A549 (cell line): ENCODE results near the gene RPL37. TPM values are rescaled to one million over a fixed set of nuclear protein-coding genes. Genes with fewer than 3 reads are reported as not detected.
"Not testable (repeated sequence)": the region's sequence is repeated elsewhere in the genome, so short reads cannot be mapped to it uniquely, and the experiment has no call there.

ENCODE experiments used
- ATAC-seq, 2 experiments: fragments of 200-7000 bp in 1 of 2; fragments of >200 bp in 1 of 2; cut with Nextera tagmentation in 1 of 2; cut with Tn5 transposase in 1 of 2; 3 replicates each; pipeline versions ENCODE4 v1.8.0 to v1.9.1; 2018 to 2020; ENCODE audit warnings: mild to moderate bottlenecking in 1 of 2, moderate library complexity in 1 of 2
- CTCF ChIA-PET: fragments of 300-600 bp; sonication (Branson Sonifier 250); formaldehyde crosslinking; extraction: SDS; loops from one replicate; lab custom pipeline; 2021; ENCODE audit warnings: antibody characterized with exemption, inconsistent platforms; lab: Yijun Ruan, JAX
- POLR2A ChIA-PET: fragments of 350-600 bp; formaldehyde crosslinking; extraction: SDS; loops from one replicate; lab custom pipeline; 2021; ENCODE audit warnings: antibody characterized with exemption, inconsistent platforms; lab: Yijun Ruan, JAX
- DNase-seq, 2 experiments: peaks; one replicate each; pipeline versions ENCODE4 v3.0.0 to v3.0.0-alpha.2; 2011 to 2016; ENCODE audit warnings: low read depth in 1 of 2, low spot score in 1 of 2
- FAIRE-seq: peaks from 2 replicates; lab custom pipeline; 2011; peaks lifted over from hg19 to GRCh38; lab: Jason Lieb, UNC
- H3K27ac ChIP-seq, 2 experiments: fragments of >200 bp; sonication (Bioruptor Twin); formaldehyde crosslinking; 3 replicates each; pipeline ENCODE4 v1.5.1; 2016 to 2017
- H3K4me1 ChIP-seq: fragments of >200 bp; sonication (Bioruptor Twin); formaldehyde crosslinking; 3 replicates; pipeline ENCODE4 v1.6.1; 2016
- H3K4me2 ChIP-seq: fragments of >200 bp; sonication (Bioruptor Twin); formaldehyde crosslinking; 3 replicates; pipeline ENCODE4 v1.6.1; 2016
- H3K4me3 ChIP-seq: fragments of >200 bp; sonication (Bioruptor Twin); formaldehyde crosslinking; 3 replicates; pipeline ENCODE4 v1.5.1; 2016
- H3K9me3 ChIP-seq: fragments of >200 bp; sonication (Bioruptor Twin); formaldehyde crosslinking; 3 replicates; pipeline ENCODE4 v1.6.1; 2016
- BHLHE40 ChIP-seq: IDR thresholded peaks from 2 replicates; pipeline ENCODE4 v1.6.1; 2012; ENCODE audit warnings: low read depth, low read length, inconsistent platforms
- CBX2 ChIP-seq: fragments of 200-600 bp; sonication (generic); IDR thresholded peaks from 2 replicates; pipeline ENCODE4 v1.6.1; 2016; ENCODE audit warnings: low read depth, mild to moderate bottlenecking, borderline replicate concordance
- E2F6 ChIP-seq: IDR thresholded peaks from 2 replicates; pipeline ENCODE4 v1.6.1; 2012; ENCODE audit warnings: low read depth, borderline replicate concordance
- ELK1 ChIP-seq: fragments of 150-350 bp; IDR thresholded peaks from 2 replicates; pipeline ENCODE4 v1.6.1; 2014; ENCODE audit warnings: low read depth, mild to moderate bottlenecking, low read length
- EP300 ChIP-seq, 2 experiments: fragments of >200 bp; sonication (Bioruptor Twin); formaldehyde crosslinking; IDR thresholded peaks; 2 replicates in 1 of 2; 3 replicates in 1 of 2; pipeline ENCODE4 v1.6.1; 2016 to 2017
- FOSB ChIP-seq: fragments of 250-450 bp; sonication (Bioruptor Pico); IDR thresholded peaks from 2 replicates; pipeline ENCODE4 v1.5.0; 2020; ENCODE audit warnings: mild to moderate bottlenecking, moderate library complexity
- FOXS1 ChIP-seq: fragments of 250-450 bp; sonication (Bioruptor Pico); IDR thresholded peaks from 2 replicates; pipeline ENCODE4 v1.5.0; 2020; ENCODE audit warnings: mild to moderate bottlenecking, moderate library complexity
- HDAC2 ChIP-seq: fragments of 200-600 bp; sonication (generic); IDR thresholded peaks from 2 replicates; pipeline ENCODE4 v1.6.1; 2016
- HEYL ChIP-seq: fragments of 250-450 bp; sonication (Bioruptor Pico); IDR thresholded peaks from 2 replicates; pipeline ENCODE4 v1.8.0; 2021; ENCODE audit warnings: mild to moderate bottlenecking, moderate library complexity
- HMGXB4 ChIP-seq: fragments of 250-450 bp; sonication (Bioruptor Pico); IDR thresholded peaks from 2 replicates; pipeline ENCODE4 v1.5.0; 2021; ENCODE audit warnings: mild to moderate bottlenecking, moderate library complexity, borderline replicate concordance
- HOXA7 ChIP-seq: fragments of 250-450 bp; sonication (Bioruptor Pico); IDR thresholded peaks from 2 replicates; pipeline ENCODE4 v1.5.0; 2020; ENCODE audit warnings: mild to moderate bottlenecking, moderate library complexity
- HOXB13 ChIP-seq: fragments of 250-450 bp; sonication (Bioruptor Pico); IDR thresholded peaks from 2 replicates; pipeline ENCODE4 v1.5.0; 2020; ENCODE audit warnings: low read depth, mild to moderate bottlenecking, moderate library complexity
- MAX ChIP-seq: IDR thresholded peaks from 2 replicates; pipeline ENCODE4 v1.6.1; 2012
- PBX3 ChIP-seq: IDR thresholded peaks from 2 replicates; pipeline ENCODE4 v1.6.1; 2012
- POLR2AphosphoS2 ChIP-seq: conservative IDR thresholded peaks from 2 replicates; pipeline ENCODE4 v1.6.1; 2012; ENCODE audit warnings: low read length, improper control_type of control experiment, inconsistent platforms
- RAD21 ChIP-seq, 2 experiments: fragments of >200 bp in 1 of 2; sonication (Bioruptor Twin) in 1 of 2; formaldehyde crosslinking in 1 of 2; IDR thresholded peaks in 1 of 2; conservative IDR thresholded peaks in 1 of 2; 2 replicates in 1 of 2; 3 replicates in 1 of 2; pipeline ENCODE4 v1.6.1; 2012 to 2018; ENCODE audit warnings: inconsistent platforms in 1 of 2
- RFX5 ChIP-seq: fragments of 450-650 bp; IDR thresholded peaks from 2 replicates; pipeline ENCODE4 v1.7.1; 2014; ENCODE audit warnings: antibody characterized with exemption, mild to moderate bottlenecking, moderate library complexity
- RNF2 ChIP-seq: fragments of 200-600 bp; sonication (generic); IDR thresholded peaks from 2 replicates; pipeline ENCODE4 v1.6.1; 2016; ENCODE audit warnings: low read depth, mild to moderate bottlenecking, antibody characterized with exemption, moderate library complexity, borderline replicate concordance
- TFCP2L1 ChIP-seq: fragments of 250-450 bp; sonication (Bioruptor Pico); IDR thresholded peaks from 2 replicates; pipeline ENCODE4 v1.5.0; 2021; ENCODE audit warnings: mild to moderate bottlenecking
- TP53 ChIP-seq: fragments of 250-450 bp; sonication (Bioruptor Pico); IDR thresholded peaks from 2 replicates; pipeline ENCODE4 v1.5.0; 2021; ENCODE audit warnings: mild to moderate bottlenecking, moderate library complexity
- ZC3H11A ChIP-seq: fragments of 450-650 bp; IDR thresholded peaks from 2 replicates; pipeline ENCODE4 v1.6.1; 2014; ENCODE audit warnings: antibody characterized with exemption, mild to moderate bottlenecking
- ZFP36 ChIP-seq: fragments of 450-650 bp; IDR thresholded peaks from 2 replicates; pipeline ENCODE4 v1.6.1; 2014; ENCODE audit warnings: borderline replicate concordance; ENCODE audit not compliant: partially characterized antibody
- ZNF302 ChIP-seq: fragments of 250-450 bp; sonication (Bioruptor Pico); IDR thresholded peaks from 2 replicates; pipeline ENCODE4 v1.9.0; 2021; ENCODE audit warnings: inconsistent platforms, mild to moderate bottlenecking, moderate library complexity
- WGBS: methylation state at CpG from one replicate; pipeline ENCODE4 v1.1.6; 2017; ENCODE audit errors: missing lambda C conversion rate; 5-methylcytosine and 5-hydroxymethylcytosine counted together
- polyA plus RNA-seq, 4 experiments: library from polyadenylated mRNA; depleted of rRNA in 3 of 4; stranded (reverse); fragments of >200 nt; fragmentation: RNase III in 1 of 4; extraction: RNeasy Plus Mini Kit Qiagen cat#74134 plus additional on column Dnase treatment in 1 of 4; gene quantifications; 2 replicates in 3 of 4; 3 replicates in 1 of 4; pipeline ENCODE4 v1.2.3, GENCODE V29; 2011 to 2017

Gene RPL37
- polyA plus RNA-seq, 2 of the 4 experiments (the other 2 are of a cell fraction): 2,762 to 4,402 TPM

- no peaks in the 10 kb centered on the region for H3K4me1 ChIP-seq
- TF ChIP-seq TP53 (CRISPR knock-in tag) (no peak), ELK1 (no peak), ZNF302 (CRISPR knock-in tag) (no peak), HMGXB4 (CRISPR knock-in tag) (no peak), FOXS1 (CRISPR knock-in tag) (no peak), RAD21 (conservative IDR thresholded peaks at IDR 0.05 in 1 of 2, IDR thresholded peaks at IDR 0.05 in 1 of 2) (no peak), POLR2AphosphoS2 (no peak), PBX3 (no peak), ZFP36 (no peak), ZC3H11A (no peak)
- no peak overlapping the region for H3K27ac ChIP-seq
- no peak overlapping the region for H3K4me3 ChIP-seq
- 63% methylated on average over 5 of the region's 5 CpGs for WGBS
- ATAC-seq (no peak; a peak in 3 of 6 replicates), FAIRE-seq (no peak), DNase-seq (no peak)
- CTCF ChIA-PET: interaction anchor here (1.0 to 1.7 kb wide), 3 partner anchors 12 to 13 kb away, joined by 3 to 5 read pairs (median 3); no protein-coding TSS in a partner anchor
- H3K4me2 ChIP-seq: no peak overlapping the region
- H3K9me3 ChIP-seq: no peaks in the 10 kb centered on the region
- POLR2A ChIA-PET: no interaction called here
Observed at GRCh38 chr5:40866844-40867243, 31.8 kb upstream of the RPL37 start.

GRCh38 chr5:40865004-40865403 lies 30.0 kb upstream of the RPL37 start:
- POLR2A ChIA-PET, H3K9me3 ChIP-seq, H3K27ac ChIP-seq, CTCF ChIA-PET, H3K4me2 ChIP-seq, ATAC-seq, H3K4me3 ChIP-seq, DNase-seq, FAIRE-seq, H3K4me1 ChIP-seq: not testable (repeated sequence)
- 58% methylated on average over 5 of the region's 5 CpGs for WGBS

GRCh38 chr5:40860711-40861110 lies 25.7 kb upstream of the RPL37 start:
- no peaks in the 10 kb centered on the region for H3K4me1 ChIP-seq
- CTCF ChIA-PET: interaction anchor here (1.0 kb wide), 1 partner anchor 11 kb away, joined by 3 read pairs; no protein-coding TSS in a partner anchor
- POLR2A ChIA-PET: no interaction called here
- no peaks in the 10 kb centered on the region for H3K9me3 ChIP-seq
- no peak overlapping the region for H3K27ac ChIP-seq
- TF ChIP-seq PBX3 (no peak), HEYL (no peak), RFX5 (no peak), TFCP2L1 (no peak), BHLHE40 (no peak), EP300 (IDR thresholded peaks at IDR 0.05) (no peak), HOXA7 (CRISPR knock-in tag) (no peak), HOXB13 (CRISPR knock-in tag) (no peak), RAD21 (conservative IDR thresholded peaks at IDR 0.05 in 1 of 2, IDR thresholded peaks at IDR 0.05 in 1 of 2) (no peak), E2F6 (no peak), HDAC2 (no peak), MAX (no peak), CBX2 (no peak), FOSB (CRISPR knock-in tag) (no peak), RNF2 (no peak)
- DNase-seq (no peak), FAIRE-seq (no peak), ATAC-seq (no peak)
- H3K4me3 ChIP-seq: no peak overlapping the region
- H3K4me2 ChIP-seq: no peak overlapping the region
